Calu3 (cell line): ENCODE data around the gene PTPN6. TPM values are rescaled to one million over a fixed set of nuclear protein-coding genes. Genes with fewer than 3 reads are reported as not detected.

ENCODE experiments used
- BruUV-seq: library from RNA; stranded (reverse); fragments of 400-500 nt; replicated peaks from 2 replicates; lab custom pipeline; 2021; lab: Mats Ljungman, UMichigan
- CTCF ChIA-PET: fragments of 300-600 bp; sonication (Branson Sonifier 250); formaldehyde crosslinking; loops from one replicate; lab custom pipeline; 2022; ENCODE audit warnings: antibody characterized with exemption; lab: Charles Lee
- DNase-seq: peaks from one replicate; pipeline ENCODE4 v3.0.0; 2022
- H3K27ac Mint-ChIP-seq: one replicate; pipeline ENCODE4 v1.8.0; 2022; ENCODE audit warnings: mixed read lengths; ENCODE audit not compliant: unreplicated experiment
- H3K27me3 Mint-ChIP-seq: one replicate; pipeline ENCODE4 v1.8.0; 2022; ENCODE audit warnings: mixed read lengths; ENCODE audit not compliant: unreplicated experiment
- H3K36me3 Mint-ChIP-seq: one replicate; pipeline ENCODE4 v1.8.0; 2022; ENCODE audit warnings: mild to moderate bottlenecking, moderate library complexity, mixed read lengths; ENCODE audit not compliant: insufficient read depth, unreplicated experiment
- H3K4me1 Mint-ChIP-seq: one replicate; pipeline ENCODE4 v1.8.0; 2022; ENCODE audit warnings: mild to moderate bottlenecking, low read depth, mixed read lengths; ENCODE audit not compliant: unreplicated experiment
- H3K4me3 Mint-ChIP-seq: one replicate; pipeline ENCODE4 v1.8.0; 2022; ENCODE audit warnings: mild to moderate bottlenecking, low read depth, moderate library complexity, mixed read lengths; ENCODE audit not compliant: unreplicated experiment
- H3K9me3 Mint-ChIP-seq: one replicate; pipeline ENCODE4 v1.8.0; 2022; ENCODE audit warnings: low read depth, mixed read lengths; ENCODE audit not compliant: unreplicated experiment
- intact Hi-C: fragments of 100-400 bp; cut with micrococcal nuclease; formaldehyde crosslinking; loops from one replicate; pipeline ENCODE4 v1.10.0; 2022; ENCODE audit not compliant: unreplicated experiment
- total RNA-seq: library from RNA; stranded (reverse); gene quantifications from 2 replicates; pipeline ENCODE4 v1.2.3, GENCODE V29; 2022
- TF ChIP-seq, protein P1 (sequence below): fragments of 200-600 bp; IDR thresholded peaks from one replicate; pipeline ENCODE4 v1.8.0; 2022; ENCODE audit warnings: antibody characterized with exemption; ENCODE audit not compliant: unreplicated experiment

Gene PTPN6
- total RNA-seq, 1 experiment from 2014 or later, result 46.3 TPM

DNA sequence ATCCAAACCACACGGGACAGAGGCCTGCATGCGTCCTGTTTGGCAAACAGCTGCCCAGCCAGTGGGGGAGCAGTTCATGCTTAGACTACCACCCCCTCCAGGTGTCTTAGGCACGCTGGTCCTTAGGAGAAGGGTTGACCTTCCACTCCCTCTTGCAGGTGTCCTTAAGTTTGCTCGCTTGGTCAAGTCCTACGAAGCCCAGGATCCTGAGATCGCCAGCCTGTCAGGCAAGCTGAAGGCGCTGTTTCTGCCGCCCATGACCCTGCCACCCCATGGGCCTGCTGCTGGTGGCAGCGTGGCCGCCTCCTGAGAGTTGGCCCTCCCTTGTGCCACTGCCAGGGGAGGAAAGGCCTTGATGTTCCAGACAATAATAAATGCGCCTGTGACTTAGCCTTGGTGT is 5.5 kb upstream of the PTPN6 start:
- H3K4me1 Mint-ChIP-seq, result peaks cover 49% of the 10 kb centered on the region
- H3K4me3 Mint-ChIP-seq, result peak overlapping the region; percentile 87
- TF ChIP-seq, protein P1, sequence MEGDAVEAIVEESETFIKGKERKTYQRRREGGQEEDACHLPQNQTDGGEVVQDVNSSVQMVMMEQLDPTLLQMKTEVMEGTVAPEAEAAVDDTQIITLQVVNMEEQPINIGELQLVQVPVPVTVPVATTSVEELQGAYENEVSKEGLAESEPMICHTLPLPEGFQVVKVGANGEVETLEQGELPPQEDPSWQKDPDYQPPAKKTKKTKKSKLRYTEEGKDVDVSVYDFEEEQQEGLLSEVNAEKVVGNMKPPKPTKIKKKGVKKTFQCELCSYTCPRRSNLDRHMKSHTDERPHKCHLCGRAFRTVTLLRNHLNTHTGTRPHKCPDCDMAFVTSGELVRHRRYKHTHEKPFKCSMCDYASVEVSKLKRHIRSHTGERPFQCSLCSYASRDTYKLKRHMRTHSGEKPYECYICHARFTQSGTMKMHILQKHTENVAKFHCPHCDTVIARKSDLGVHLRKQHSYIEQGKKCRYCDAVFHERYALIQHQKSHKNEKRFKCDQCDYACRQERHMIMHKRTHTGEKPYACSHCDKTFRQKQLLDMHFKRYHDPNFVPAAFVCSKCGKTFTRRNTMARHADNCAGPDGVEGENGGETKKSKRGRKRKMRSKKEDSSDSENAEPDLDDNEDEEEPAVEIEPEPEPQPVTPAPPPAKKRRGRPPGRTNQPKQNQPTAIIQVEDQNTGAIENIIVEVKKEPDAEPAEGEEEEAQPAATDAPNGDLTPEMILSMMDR, result no peak
- peak overlapping the region; percentile 100 for H3K27ac Mint-ChIP-seq
- no peaks in the 10 kb centered on the region for H3K9me3 Mint-ChIP-seq
- CTCF ChIA-PET, result interaction anchor here (0.9 to 4.3 kb wide), 9 partner anchors 8 to 163 kb away, joined by 3 to 90 read pairs (median 7); partner anchors contain the start of genes C1RL, LPCAT3 and SPSB2
- intact Hi-C loops, result loop anchor here (5.0 kb wide), 1 partner anchor 167 kb away; no protein-coding TSS in a partner anchor
- no TSS peak for BruUV-seq
- peaks cover 13% of the 10 kb centered on the region for H3K27me3 Mint-ChIP-seq
- no peak for DNase-seq
- H3K36me3 Mint-ChIP-seq, result peaks cover 78% of the 10 kb centered on the region

DNA sequence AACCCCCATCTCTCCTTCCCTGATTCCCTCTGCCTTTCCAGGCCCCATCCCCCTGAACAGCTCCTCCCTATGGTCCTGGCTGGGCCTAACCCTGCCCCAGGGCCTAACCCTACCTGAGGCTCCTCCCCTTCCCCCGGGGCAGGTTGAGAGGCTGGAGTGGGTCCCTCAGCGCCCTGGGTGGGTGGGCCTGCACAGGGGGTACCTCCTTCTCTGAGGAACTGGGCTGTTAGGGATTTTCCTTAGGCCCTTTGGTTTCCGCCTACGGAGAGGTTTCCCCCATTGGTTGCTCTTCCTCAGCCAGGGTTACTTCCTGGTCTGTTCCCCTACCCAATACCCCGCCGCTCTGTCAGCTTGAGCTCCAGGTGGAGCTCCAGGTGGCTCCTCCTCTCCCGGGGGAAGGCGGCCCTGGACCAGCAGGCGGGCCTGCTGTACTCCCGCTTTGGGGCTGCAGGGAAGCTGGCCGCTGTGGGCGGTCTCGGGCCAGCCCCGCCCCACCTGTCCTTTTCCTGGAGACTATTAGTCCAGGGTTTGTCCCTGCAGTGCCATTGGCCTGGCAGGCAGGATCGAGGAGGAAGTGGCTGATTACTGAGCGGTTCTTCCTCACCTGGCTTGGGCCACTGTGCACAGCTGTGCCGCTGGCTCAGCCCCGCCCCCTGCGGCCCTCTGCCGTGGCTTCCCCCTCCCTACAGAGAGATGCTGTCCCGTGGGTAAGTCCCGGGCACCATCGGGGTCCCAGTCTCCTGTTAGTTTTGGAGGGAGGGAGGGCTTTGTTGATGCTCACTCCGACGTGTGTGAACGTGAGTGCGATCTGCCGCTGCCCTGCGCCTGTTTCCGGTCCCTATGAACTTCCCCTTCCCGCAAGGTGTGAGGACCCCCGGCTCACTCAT is 4.9 kb upstream of the PTPN6 start:
- intact Hi-C loops, result loop anchor here (5.0 kb wide), 1 partner anchor 166 kb away; no protein-coding TSS in a partner anchor
- Mint-ChIP-seq H3K27me3 (peaks cover 13% of the 10 kb centered on the region), H3K4me1 (peaks cover 49% of the 10 kb centered on the region), H3K36me3 (peaks cover 71% of the 10 kb centered on the region), H3K9me3 (no peaks in the 10 kb centered on the region), H3K27ac (peak overlapping the region; percentile 100), H3K4me3 (peak overlapping the region; percentile 87)
- BruUV-seq, result no TSS peak
- TF ChIP-seq, protein P1, result no peak
- CTCF ChIA-PET, result interaction anchor here (0.9 to 4.3 kb wide), 9 partner anchors 9 to 162 kb away, joined by 3 to 90 read pairs (median 7); partner anchors contain the start of genes C1RL, LPCAT3 and SPSB2
- DNase-seq, result peak; percentile 98

DNA sequence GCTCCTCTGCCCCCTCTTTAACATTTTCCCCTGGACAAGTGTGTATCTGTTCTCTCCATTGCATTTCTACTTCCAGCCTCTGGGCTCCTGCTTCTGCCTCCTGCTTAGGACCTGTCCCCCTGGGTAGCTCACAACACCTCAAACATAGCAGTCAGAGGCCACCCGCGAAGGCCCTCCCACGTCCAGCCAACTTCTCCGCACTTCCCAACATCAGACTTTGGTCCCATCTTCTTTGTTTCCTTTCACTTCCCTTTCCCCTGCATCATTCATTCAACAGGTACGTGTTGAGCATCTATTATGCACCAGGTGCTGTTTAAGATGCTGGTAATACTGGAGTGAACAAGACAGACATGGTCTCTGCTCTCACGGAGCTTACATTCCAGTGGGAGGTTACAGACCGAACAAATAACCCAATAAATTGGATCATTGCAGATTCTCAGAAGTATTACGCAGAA is 4.2 kb upstream of the PTPN6 start:
- intact Hi-C loops, result loop anchor here (5.0 kb wide), 1 partner anchor 165 kb away; no protein-coding TSS in a partner anchor
- CTCF ChIA-PET, result interaction anchor here (0.7 to 4.3 kb wide), 6 partner anchors 16 to 161 kb away, joined by 3 to 90 read pairs (median 8); partner anchors contain the start of genes C1RL and LPCAT3
- Mint-ChIP-seq H3K27ac (peak overlapping the region; percentile 100), H3K36me3 (peaks cover 65% of the 10 kb centered on the region), H3K27me3 (peaks cover 13% of the 10 kb centered on the region), H3K9me3 (no peaks in the 10 kb centered on the region), H3K4me1 (peaks cover 49% of the 10 kb centered on the region), H3K4me3 (peak overlapping the region; percentile 87)
- TF ChIP-seq, protein P1, result no peak
- no peak for DNase-seq
- no TSS peak for BruUV-seq

DNA sequence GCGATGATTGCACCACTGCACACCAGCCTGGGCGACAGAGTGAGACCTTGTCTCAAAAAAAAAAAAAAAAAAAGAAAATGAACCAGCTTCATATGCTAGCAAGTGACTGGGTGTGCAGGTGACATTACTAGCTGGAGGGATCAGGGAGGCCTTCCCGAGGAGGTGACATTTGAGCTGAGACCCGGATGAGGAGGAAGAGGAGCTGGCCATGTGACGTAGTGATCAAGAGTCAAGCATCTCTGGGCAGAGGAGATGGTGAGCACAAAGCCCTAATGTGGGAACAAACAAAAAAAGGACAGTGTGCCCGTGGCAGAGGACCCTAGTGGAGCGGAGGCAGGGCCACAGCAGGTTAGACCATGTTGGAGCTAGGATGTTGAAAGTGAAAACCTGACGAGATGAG is 3.5 kb upstream of the PTPN6 start:
- DNase-seq, result no peak
- CTCF ChIA-PET, result interaction anchor here (0.7 kb wide), 2 partner anchors 58 to 79 kb away, joined by 3 read pairs; no protein-coding TSS in a partner anchor
- intact Hi-C loops, result loop anchor here (5.0 kb wide), 1 partner anchor 165 kb away; no protein-coding TSS in a partner anchor
- Mint-ChIP-seq H3K27ac (no peak overlapping the region), H3K4me3 (no peak overlapping the region), H3K36me3 (peaks cover 58% of the 10 kb centered on the region), H3K27me3 (peaks cover 13% of the 10 kb centered on the region), H3K4me1 (peaks cover 49% of the 10 kb centered on the region), H3K9me3 (no peaks in the 10 kb centered on the region)
- no TSS peak for BruUV-seq
- TF ChIP-seq, protein P1, result no peak
